SIG-M5 treated with dmso at 0.1 percent for 504 hours (cell line): ENCODE data around the gene ADI1.

Source experiments
- DNase-seq: peaks from one replicate; lab custom pipeline; 2025; ENCODE audit not compliant: unreplicated experiment; lab: John Stamatoyannopoulos, UW

ADI1 gene, protein sequence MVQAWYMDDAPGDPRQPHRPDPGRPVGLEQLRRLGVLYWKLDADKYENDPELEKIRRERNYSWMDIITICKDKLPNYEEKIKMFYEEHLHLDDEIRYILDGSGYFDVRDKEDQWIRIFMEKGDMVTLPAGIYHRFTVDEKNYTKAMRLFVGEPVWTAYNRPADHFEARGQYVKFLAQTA

DNA sequence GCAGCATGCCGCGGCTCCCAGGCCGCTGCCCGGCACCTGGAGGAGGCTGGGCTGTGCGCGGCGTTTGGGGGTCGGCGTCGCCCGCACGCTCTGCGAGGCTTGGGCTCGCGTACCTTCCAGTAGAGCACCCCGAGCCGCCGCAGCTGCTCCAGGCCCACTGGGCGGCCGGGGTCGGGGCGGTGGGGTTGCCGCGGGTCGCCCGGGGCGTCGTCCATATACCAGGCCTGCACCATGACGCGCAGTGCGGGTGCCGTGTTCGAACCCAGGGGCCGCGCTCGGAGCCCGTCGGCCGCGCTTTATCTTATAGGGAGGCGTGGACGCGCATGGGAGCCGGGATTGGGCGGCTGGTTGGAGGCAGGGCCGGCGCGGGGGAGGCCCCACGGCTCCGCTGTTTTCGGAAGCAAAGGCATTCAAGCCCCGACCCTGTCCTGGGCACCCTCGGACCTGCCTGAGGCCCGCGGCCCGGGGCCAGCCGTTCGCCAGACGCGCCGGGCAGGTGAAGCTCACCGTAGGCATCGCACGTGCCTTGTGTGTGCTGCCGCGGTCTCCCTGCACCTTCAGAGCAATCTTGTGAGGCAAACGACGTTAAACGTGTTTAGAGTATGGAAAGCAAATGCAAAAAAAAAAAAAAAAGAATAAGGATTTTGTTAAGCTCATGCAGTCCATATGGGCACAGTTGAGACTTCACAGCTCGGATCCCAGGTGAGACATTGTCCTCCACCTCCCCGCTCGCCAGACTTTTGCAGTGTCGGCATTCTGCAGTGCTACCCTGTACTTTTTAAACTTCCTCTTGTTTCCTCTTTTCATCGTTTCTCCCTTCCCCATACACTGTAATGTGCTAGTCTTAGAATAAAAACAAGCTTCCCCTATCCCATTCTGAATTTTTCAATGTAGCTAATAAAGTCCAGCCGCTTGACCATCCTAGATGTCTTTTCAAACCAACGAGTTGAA is at the start of gene ADI1:
Gene ADI1, minus strand, starts transcription at position 277 of the 951 bp plus-strand sequence. Its CDS starts 44 bp downstream, at position 233.
- DNase-seq: peak; percentile 78

DNA sequence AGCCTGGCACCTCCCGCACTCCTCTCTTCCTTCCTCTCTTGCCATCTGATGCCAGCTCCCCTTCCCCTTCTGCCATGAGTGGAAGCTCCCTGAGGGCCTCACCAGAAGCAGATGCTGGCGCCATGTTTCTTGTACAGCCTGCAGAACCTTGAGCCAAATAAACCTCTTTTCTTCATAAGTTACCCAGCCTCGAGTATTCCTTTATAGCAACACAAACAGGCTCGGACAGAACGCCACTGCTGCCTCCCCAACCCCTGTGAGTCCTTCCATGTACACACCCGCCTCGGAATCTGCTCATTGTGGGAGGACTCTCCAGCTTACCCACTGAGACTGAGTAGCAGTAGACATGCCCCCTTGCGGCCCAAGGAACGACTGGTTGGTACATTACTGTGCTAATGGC is 47.5 kb upstream of the ADI1 start:
- no peak for DNase-seq

DNA sequence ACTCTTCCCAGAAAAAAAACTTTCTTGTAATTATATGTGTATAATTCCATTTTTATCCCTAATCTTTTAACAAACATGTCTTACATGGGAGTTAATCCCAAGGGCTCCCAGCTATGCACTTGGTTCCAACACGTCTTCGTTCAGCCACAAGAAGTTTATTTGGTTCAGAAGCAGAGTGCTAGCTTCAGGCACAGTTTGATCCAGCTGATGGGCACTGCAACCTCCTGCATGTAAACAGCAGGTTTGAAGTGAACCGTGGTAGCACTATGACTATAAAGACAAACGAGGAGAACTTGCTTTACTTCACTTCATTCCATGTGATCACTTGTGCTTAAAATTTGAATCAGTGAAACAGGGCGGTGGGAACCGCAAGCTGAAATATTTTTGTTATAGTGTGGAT is 45.8 kb upstream of the ADI1 start:
- DNase-seq: no peak

DNA sequence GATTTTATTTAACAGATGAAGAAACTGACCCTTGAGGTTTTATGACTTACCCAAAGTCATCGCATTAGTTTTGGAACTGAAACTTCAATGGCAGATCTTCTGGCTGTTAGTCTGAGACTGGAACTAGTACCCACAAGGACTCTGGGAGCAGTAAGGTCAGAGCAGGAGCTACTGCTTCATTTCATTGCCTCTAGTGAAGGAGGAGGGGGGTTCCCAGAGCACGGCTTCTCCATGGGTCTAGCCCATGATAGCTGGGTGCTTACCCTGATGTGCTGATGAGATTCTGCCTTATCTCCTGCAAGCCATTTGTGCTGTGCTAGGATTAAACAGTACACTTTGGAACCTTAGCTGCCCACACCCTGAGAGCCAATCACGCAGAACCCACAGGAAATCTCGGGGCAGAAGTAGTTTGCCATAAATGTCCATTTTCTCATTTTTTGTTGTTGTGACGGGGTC is 44.2 kb upstream of the ADI1 start:
- DNase-seq: no peak

DNA sequence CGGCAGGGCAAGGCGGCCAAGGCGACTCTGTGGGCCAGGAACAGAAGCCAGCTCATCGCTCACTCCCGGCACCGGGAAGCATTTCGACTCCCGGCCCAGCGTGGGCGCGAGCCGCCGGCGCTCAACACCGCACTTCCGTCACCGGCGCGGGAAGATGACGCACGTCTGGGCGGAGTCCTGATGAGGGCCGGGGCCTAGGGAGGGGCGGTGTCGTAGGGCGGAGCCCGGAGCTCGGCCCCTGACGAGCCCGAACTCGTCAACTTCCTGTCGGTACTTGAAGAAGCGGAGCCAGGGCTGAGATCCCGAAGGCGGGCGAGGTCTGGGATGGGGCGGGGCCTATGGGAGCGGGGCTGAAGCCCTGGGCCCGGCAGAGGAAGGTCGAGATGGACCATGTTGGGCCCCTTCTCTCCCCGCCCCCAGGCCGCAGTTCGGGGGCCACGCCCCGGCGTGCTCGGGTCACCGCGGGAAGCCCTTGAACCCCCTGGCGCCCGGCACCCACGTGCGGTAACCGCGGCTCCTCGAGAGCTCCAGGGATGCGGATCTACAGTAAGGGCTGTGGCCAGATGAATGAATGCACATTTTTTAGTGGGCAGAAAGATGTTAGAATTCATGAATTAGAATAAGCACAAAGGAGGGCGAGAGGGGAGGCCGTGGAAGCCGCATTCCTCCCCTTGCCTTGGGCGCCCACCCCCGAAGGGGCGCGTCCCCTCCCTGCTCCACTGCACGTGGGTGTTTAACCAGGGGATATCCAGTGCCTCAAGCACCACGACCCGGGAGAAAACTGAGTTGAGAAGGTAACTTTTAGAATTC is 39.1 kb upstream of the ADI1 start, which contains the start of gene RNASEH1:
Gene RNASEH1, minus strand, starts transcription at position 129 of the 810 bp plus-strand sequence. Its CDS starts 73 bp downstream, at position 56.
- peak; percentile 98 for DNase-seq

DNA sequence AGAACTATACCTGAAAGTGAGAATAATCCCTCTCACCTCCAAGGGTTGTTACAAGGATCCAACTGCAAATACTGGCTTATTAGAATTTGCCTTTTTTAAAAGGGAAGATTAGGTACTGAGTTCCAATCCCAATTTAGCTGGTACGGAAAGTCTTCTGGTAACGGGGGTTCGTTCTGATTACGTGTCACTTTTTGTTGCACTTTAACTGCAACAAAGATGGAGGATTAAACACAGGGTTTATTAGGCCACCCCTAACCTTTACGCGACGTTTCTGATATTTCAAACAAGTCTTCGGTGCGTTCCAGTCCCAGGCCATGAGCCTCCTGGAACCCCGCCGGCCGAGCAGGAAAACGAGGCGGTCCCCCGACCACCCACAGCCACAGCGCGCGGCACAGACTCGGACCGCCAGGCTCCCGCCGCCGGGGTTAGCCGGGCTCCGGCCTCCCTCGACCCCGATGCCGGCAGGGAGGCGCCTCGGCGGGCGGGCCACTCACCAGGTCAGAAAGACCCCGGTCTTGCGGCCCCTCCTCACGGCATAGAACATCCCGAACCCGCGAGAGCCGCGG is 38.4 kb upstream of the ADI1 start:
- no peak for DNase-seq

DNA sequence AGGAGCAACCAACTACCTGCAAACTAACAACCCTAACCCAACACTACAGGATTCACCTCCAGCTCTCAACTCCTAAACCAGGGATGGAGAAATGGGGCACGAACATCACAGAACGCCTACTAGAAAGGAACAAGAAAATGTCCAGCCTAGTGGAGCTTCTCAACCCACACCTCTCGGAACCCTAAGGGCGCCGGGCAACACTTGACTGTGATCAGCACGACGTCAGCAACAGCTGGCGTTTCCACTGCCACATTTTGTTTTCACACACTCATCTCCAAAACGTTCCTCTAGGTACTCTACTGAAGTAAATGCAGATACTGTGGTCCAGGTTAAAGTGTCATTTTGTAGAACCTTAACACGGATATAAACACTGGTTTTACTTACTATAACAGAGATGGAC is 34.6 kb upstream of the ADI1 start:
- no peak for DNase-seq

DNA sequence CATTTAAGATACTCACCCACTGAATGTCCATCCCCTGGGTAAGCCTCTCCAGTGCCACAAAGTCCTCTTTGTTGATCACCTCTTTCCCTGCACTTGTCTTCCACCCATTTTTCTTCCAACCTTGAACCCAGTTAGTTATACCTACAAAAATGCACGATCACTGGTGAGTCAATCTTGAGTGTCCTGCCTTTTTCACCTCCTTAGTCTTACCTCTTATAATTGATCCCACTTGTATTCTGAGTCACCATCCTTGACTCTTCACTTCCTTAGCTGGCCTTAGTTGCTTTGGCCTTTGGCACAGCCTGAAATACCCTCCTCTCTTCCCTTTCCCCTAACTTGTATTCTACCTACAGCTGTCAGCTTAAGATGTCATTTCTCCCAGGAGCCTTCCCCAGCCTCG is 28.6 kb upstream of the ADI1 start:
- DNase-seq: no peak

DNA sequence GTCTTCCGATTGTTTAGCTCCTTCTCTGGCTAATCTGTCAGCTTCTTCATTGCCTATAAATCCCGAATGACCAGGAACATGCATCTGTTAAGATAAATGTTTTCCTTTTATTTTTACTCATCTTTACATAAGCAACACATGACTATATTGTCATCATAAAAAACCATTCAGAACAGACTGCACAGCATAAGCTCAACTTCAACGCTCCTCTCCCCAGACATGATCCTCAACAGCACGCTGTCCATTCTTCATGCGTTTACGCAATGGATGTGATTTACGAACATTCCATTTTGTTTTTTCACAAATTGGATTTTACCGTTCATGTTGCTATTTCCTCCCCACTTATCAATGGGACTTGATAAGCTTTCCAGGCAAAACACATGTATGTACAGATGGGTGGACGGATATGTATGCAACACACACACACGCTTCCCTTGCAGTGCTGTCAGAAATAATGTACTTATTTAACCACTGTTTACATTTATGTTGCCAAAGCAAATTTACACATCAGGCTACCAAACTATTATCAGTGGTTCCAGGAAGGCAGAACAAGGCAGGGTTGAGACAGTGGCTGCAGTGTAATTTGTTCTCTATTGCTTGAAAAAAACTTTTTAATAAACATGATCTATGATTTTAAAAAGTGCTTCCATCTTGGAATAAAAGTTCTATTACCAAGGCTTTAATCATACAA is 26.6 kb upstream of the ADI1 start:
- no peak for DNase-seq

DNA sequence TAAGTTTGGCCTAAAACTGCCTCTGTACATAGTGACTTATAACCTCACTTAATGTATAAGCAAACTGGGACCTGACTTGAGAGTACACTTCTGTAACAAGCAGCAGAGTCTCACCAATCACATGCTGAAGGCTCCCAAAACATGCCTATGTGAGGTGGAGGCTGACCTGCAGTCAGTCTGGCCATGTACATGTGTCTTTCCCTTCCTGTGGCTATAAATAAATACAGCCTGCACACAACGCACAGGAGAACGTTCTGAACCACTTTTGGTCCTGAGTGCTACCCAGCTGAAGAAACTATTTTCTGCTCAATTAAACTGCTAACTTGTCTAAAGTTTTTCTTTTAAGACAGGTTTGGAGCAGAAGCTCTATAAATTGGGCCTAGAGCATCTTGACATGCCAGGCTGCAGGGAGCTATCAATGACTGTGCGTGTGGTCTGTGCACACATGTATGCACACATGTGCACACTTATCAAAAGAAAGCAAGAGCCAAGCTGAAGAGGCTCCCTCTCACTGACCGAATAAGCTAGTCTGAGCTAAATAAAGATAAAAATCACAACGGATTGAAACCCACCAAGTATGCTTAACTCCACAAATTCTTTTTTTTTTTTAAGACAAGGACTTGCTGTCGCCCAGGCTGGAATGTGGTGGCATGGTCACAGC is 23.8 kb upstream of the ADI1 start:
- DNase-seq: no peak

DNA sequence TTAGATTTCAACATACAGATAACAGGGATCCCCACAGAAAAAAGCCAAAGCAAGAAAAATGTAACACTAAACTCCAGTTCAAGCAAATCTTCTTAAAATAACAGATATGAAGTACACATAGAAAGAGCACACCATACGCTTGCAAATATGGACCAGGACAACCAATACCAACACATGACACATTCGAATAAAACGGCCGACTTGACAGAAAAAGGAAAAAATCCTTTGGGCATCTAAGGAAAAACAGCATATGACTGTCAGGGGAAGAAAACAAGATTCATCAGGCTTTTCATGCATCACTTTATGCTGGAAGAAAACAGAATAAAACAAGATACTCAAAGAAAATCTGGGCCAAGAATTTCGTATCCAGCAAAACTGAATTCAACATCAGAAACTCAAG is 22.8 kb upstream of the ADI1 start:
- no peak for DNase-seq

DNA sequence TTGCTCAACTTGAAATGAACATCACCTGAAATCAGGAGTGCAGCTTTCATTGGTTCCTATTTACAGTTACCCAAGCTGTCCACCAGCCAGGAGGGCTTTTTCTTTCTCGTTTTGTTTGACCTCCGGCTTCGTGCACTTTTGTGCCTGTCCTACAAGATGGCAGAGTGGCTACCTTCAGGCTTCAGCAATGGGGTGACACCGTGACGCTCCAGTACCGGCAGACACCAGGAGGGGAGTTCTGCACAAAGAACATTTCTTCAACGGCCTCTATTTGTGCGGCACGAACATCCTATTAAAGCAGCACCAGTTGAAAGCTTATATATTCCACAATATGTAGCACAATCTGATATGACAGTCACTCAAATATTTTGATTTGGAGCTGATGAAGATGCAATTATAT is 20.5 kb upstream of the ADI1 start:
- DNase-seq: no peak

DNA sequence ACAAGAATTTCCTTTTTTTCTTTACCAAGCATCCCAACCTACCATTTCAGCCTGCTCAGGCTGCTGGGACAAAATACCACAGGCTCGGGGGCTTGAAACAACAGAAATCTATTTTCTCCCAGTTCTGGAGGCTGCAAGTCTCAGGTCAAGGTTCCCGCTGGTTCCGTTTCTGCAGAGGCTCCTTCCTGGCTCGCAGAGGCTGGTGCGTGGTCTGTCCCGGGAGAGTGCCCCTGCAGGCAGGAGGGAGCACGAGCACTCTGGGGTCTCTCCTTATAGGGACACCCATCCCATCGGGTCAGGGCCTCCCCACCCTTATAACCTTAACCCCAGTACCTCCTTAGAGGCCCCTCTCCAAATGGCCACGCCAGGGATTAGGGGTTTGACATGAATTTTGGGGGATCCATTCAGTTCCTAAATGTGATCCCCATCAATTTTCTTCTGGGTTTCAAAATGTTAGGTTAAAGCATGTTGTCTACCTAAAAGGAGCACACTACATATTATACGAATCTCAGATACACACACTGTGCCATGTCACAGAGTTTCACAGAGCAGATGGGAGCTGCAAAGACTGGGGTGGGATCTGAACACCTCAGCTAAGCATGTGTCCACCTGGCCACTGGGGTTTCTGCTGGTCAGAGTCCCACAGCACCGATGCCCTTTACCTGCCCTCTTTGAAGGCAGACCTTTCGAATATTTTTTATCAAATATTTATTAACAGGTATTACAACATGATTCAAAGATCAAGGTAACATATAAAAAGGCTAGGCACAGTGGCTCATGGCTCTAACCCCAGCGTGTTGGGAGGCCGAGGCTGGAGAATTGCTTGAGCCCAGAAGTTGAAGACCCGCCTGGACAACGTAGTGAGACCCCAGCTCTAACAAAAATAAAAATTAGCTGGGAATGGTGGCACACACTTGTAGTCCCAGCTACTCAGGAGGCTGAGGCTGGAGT is 17.6 kb upstream of the ADI1 start:
- no peak for DNase-seq

DNA sequence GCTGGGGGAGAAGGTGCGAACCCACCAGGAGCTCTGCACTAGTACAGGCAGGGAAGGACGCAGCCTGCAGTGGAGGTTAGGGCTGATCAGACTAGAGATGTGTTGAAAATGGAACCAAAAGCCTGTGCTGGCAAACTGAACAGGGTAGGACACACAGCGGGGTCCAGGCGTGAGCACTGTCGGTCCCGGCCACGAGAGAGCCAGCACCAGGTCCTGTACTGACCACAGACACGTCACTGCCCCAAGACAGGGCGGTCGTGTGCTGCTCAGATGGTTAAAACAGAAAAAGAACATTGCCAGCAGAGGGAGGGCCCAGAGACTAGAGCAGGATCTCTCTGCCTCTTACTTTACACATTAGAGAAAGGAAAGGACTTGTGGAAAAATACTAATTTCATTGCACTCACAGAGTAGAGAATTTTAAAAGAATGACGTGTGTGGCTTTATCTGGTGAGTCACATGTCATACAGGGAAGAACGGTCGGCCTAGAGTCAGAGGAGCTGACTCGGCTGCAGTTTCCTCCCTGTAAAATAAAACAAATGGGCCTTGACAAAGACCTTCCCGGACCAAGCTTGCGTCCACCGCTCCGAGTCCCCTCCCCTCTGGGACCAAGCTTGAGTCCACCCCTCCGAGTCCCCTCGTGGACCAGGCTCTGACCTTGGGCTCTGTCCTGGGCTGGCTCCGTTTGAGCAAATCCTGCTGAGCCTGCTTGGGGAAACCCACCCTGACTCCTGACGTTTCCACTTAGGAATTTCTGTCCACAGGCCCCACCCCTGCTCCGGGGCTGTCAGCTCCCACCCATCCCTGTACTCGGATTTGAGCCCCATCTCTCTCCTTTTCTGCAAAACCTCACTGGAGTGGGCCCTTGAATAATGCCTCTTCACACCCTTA is 16.7 kb upstream of the ADI1 start:
- no peak for DNase-seq

DNA sequence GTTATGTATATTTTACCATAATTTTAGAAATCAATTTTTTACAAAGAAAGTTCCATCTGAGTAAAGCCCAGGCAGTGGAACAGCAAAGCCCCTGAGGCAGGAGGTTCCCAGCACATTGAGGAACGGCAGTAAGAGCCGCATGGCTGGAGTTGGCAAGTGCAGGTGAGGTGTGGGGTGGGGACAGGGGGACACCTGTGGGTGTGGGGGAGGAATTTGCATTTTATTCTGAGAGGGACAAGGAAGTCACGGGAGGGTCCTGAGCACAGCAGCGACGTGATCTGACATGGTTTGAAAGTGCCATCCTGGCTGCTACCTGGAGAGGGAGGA is 16.1 kb upstream of the ADI1 start:
- no peak for DNase-seq

DNA sequence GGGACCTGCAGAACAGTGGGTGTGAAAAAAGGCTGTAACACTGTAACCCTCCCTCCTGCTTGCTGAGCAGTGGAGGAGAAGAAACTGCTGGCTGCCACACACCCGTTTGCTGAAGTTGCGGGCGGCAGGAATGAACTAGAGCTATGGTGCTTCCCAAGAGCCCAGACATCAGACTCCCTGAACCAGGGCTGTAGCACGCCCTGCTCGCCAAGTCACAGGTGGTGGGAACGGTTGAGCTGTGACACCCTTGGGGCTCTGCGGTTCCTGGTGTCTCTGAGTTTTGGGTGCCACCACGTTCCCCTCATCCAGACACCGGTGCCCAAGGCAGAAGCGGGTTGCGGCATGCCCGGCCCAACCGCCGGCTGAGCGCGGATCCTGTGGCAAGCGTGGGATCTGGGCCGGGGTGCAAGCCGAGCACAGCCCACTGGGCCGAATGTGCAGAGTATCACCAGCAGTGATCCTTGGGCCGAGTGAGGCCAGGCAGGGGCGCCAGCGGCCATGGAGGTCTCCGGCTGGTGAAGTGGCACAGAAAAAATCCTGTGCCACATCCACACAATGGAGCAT is 15.0 kb upstream of the ADI1 start:
- DNase-seq: no peak

DNA sequence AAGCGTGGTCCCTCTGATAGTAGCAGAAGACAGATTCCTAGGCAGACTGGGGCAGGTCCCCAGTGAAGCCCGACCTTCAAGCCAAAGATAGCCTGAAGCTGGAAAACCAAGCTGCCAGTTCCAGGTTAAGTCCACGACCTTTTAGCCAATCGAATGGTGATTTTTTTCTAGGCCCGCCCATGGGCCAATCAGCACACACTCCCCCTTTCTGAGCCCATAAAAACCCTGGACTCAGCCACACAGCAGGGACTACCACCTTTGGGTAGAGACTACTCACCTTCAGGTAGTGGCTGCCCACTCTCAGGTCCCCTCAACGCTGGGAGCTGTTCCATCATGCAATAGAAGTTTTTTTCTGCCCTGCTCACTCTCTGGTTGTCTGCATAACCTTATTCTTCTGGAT is 14.5 kb upstream of the ADI1 start:
- DNase-seq: no peak

DNA sequence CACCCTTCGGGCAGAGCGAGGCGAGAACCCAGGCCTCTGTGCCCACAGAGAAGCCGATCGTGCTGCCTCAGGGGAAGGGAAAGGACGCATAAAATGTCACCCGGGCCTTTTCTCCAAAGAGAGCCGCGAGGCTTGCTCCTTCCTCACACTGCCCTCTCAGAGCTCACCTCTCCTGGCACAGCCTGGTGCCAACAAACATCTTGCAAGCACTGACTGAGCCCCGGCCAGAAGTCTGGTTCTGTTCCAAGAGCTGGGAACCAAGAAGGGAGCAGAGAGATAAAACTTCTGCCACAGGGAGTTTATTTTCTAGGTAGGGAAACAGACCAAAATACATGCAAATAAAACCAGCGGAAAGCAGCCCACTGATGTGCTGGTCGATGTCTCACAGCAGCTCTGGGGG is 13.6 kb upstream of the ADI1 start:
- no peak for DNase-seq
